HL-60/S4 treated with retinoic acid at 250 ng/mL for 4 days and 3 days (cell line): ENCODE results near the gene IP6K3.

Experiments used
- in situ Hi-C: fragments of 300-500 bp; cut with MboI; formaldehyde crosslinking; loops from 2 replicates; pipeline ENCODE4 v1.7.0; 2022; ENCODE audit warnings: low sequenced_read_pairs

Gene IP6K3

GRCh38 chr6:33744001-33744848 lies 2.5 kb downstream of the IP6K3 start:
- in situ Hi-C loops, result no loop called here

DNA sequence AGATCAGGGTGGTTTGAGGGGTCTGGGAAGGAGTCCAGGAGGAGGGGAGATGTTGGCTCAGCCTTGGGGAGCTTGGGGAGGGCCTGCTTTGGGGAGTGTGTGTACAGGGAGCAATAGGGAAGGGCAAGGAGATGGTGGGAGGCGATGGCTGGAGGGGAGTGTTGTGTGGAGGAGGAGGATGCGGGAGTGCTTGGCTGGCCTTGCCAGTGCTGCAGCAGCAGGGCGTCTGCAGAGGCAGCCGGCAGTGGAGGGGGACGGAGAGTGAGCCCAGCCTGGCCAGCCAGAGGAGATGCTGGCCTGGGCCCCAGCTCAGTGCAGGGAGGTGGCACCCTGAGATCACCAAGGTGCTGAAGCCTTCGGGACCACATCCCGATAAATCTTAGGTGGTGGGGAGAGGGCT lies 3.9 kb downstream of the IP6K3 start:
- in situ Hi-C loops, result no loop called here

- in situ Hi-C loops, result no loop called here
Measured at GRCh38 chr6:33742092-33742491, 4.6 kb downstream of the IP6K3 start.

- in situ Hi-C loops, result no loop called here
Measured at GRCh38 chr6:33740794-33741193, 5.9 kb downstream of the IP6K3 start.

DNA sequence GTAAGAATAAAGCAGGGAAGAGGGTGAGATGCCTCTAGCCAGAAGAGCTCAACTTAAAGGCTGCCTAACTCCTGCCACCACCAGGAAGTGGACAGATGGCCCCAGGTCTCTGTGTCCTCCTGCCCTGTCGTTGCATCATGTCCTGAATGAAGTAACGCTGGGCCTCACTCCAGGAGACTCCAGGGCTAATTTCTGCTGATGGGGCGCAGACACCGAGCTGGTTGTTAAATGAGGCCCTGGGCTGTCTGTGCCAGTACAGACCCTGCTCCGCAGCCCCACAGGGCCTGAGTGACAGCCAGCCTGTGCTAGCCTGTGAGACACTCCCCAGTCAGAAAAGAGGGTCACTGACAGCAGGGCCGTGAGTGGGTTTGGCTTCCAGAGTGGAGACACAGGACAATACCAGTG lies 6.5 kb downstream of the IP6K3 start:
- in situ Hi-C loops, result no loop called here

DNA sequence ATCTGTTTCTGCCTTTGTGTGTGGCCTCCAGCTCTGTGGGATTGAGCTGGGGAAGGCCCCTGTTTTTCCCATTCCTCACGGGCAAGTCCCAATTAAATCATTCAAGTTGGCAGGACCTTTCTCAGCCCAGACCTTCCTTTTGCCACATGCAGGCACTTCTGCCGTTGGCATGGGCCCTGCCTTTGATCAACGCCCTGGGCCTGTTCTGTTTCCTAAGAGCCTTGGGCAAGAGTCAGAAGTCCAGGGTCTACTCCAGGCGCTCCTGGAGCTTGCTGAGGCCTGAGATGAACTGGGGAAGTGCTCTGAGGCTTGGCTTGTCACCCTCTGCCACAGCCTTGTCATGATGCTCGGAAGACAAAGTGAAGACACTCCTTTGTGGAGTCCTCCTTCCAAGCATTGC lies 7.1 kb downstream of the IP6K3 start:
- in situ Hi-C loops, result no loop called here

DNA sequence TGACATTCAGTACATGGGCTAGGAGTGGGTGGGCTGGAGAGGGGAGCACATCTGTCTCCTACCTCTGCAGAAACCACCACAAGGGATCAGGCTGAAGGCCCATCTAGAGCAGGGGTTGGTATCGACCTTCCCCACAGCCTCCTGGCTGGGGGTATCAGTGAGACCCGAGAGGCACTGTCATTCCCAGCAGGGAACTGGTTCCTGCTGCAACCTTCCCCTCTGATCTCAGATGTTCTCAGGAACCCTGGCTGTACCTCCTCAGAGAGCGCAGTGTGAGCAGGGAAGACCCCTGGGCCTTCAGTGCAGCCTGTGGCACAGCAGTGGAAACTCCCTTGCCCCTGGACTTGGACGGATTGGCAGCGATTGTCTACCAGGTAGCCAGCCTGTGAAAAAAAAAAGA lies 7.8 kb downstream of the IP6K3 start:
- in situ Hi-C loops, result no loop called here

DNA sequence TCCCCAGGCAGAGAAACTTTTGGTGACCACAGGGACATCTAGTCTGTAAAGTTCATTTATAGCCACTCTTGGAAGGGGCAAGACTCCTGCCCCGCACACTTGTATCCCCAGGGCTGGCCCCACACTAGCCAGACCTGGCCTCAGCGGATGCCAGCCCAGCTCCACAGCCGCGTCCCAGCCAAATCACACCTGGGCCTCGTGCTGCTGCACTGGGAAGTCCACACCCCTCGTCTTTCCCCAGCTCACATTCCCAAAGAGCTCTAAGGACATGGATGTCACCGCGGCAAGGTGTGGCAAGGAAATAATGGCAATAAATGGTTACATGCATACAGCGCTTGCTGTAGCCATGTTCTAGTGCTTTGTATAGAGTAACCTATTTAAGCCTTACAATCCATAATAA lies 8.6 kb downstream of the IP6K3 start:
- in situ Hi-C loops, result no loop called here

DNA sequence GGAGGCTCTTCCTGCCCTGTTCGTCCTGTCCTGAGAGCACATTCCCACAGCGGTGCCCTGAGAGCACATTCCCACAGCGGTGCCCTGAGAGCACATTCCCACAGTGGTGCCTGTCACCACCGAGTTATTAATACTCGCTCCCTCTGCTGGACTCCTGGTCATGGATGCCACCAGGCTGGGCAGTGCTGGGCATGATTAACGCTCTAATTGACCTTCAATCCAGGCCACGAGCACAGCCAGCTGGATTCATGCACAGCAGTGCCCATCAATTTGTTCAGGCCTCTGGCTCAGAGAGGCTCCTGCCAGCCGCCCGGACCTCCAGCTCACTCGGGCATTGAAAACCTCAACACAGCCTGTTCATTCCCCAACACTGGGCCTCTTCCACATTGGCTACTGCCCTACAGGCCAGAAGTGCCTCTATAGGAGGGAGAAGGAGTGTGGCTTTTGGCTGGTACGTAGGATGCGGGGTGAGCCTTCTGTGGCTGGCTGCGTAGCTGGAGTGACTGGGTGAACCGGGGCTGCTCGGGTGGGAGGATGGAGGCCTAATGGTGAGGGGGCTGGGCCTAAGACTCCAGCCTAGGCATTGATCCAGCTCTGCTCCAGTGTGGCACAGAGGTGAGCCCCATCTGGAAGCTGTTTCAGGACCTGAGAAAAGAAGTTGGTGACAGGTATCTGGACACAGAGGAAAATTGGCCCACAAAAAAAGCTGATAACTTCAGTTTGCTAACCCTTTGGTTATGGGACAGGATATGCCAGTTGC lies 9.3 kb downstream of the IP6K3 start:
- in situ Hi-C loops, result no loop called here

DNA sequence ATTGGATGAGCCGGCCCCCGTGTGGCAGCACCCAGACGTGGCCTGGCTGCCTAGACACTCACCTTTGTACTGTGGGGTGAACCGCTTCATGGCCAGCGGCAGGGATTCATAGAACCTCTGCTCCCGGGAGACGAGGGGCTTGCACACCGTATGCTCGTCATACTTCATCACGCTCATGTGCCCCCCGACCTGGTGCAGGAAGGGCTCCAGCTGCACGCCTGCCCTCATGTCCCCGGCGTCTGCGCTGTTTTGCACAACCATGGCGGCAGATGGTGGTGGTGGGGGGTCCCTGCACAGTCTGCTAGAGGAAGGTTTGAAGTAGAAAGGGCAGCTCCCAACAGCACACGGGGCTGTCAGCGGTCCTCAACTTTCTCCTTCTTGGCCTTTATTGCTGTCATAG lies 11.5 kb downstream of the IP6K3 start:
- in situ Hi-C loops, result no loop called here

- in situ Hi-C loops, result no loop called here
Measured at GRCh38 chr6:33733709-33734007, 13.0 kb downstream of the IP6K3 start.

DNA sequence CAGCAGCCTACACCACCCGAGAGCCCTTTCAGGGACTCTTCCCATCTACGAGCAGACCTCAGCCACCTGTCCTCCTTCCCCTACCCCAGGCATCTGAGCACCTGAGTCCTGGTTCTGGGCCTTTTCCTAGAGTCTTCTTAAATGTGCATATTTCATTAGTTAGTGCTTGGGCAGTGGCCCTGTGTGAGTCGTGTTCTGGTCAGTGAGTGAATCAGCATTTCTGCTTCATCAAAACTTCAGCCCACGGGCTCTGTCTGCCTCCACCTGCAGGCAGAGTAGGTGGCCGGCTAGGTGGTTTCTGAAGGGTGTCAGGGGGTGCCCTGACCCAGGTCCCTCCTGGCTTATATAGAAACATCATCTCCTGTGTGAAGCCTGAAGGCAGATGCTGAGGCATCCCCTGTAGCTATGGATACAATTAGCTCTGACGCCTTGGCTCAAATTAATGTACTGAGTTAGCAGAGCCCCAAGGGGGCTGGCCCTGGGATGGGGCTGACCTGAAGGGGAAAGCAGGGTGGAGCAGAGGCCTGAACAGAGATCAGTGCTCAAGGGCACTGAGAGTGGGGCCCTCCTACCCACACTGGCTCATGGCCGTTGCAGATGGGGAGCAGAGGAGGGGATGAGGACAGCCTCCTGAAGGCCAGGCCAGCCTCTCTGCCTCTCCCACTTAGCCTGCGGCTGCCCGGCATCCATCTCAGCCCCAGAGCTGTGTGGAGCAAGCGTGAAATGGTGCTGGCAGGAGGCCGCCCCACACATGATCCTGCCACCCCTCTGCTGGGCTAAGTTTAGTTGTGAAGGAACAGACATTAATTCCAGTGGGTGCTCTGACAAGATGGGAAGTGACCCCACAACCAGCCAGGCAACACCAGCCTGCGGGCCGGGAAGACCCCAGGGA lies 13.6 kb downstream of the IP6K3 start:
- in situ Hi-C loops, result no loop called here

DNA sequence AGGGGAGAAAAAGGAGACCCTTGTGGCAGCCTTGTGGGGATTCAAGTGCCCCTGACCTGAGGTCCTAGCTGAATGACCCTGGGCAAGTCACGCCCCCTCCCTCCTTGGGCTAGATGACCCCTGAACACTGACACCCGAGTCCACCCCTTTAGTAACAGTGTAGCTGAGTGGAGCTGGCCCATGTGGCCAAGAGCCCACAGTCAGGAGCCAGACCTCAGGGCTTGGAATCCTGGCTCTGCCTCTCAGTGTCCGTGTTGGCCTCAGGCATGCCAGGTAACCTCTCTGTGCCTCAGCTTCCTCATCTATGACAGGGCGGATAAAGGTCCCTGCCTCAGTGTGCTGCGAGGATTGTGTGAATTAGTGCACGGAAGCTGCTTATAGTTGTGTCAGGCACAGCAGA lies 14.3 kb downstream of the IP6K3 start:
- in situ Hi-C loops, result no loop called here

DNA sequence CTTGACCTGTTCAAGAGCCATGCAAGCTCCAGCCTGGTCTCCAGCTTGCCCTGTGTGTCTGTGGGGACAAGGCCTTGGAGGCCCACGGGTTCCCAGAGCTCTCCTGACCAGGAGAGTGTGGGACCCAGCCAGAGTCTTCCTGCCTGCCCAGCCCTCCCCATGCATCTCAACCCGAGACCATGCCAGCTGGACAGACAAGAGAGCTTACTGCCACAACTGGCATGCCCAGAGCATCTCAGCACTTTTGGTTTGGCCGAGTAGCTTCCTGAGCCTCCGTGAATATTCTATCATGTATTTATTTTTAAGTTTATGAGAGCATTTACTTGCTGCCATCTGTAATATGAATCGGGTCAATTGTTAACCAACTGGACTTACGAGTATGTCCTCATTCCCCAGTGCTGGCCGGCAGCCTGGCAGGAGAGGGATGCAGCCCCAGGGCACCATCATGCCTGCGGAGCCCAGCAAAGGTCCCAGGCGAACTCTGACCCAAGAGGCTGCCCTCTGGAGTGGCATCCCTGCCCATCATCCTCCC lies 14.9 kb downstream of the IP6K3 start:
- in situ Hi-C loops, result no loop called here

DNA sequence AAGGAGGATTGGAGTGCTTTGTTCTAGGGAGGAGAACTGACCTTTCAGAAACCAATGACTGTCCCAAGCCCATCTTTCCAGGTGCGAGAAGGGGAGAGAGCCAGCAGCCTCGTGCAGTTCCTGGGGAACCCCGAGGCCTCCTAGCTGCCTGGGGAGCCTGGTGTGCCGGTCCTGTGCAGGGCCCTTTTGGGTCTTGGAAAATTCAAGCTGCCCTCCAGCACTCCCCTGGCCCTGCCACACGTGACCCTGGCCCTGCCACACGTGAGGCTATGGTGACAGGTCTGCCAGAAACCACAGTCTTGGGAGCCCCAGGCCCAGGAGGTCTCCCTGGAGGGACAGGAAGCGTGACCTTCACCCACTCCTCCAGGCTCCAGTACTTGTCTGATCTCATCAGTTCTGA lies 15.7 kb downstream of the IP6K3 start:
- in situ Hi-C loops, result no loop called here

DNA sequence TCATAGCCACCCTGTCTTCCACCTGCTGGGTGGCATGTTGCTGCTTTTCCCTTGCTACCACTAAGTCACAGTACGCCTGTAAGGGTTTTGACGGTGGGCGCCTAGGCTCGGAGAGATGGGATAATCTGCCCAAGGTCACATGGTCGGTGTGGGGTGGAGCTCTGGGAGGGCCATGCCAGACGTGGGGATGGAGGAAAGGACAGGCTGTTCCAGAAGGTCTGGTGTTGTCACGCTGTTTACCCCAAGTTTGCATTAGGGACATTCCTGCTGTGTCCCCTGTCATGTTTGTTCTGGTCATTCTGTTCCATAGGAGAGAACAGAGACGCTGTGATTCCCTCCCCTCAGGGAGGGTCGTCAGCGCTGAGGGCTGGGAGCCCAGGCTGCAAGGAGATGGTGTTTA lies 16.1 kb downstream of the IP6K3 start:
- in situ Hi-C loops, result no loop called here

DNA sequence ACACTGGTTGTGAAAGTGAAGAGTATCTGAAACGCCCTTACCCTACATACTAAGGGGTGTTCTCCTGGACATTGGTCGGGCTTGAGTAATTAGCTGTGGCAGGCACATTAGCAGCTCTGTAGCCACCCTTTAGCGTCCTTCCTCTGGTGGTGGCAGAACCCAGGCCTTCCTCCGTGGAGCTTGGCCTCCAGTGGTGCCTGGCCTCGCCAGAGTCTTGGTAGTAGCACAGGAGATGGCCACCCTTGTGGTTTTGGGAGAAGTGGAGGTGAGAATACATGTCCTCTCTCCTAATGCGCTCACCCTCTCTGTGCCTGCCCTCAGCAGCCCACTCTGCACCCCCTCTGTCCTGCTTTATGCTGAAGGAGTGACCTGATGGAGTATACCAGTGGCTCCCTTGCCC lies 17.6 kb downstream of the IP6K3 start:
- in situ Hi-C loops, result no loop called here

GRCh38 chr6:33728438-33728837 lies 18.3 kb downstream of the IP6K3 start:
- in situ Hi-C loops, result no loop called here

GRCh38 chr6:33727932-33728331 lies 18.8 kb downstream of the IP6K3 start:
- in situ Hi-C loops, result no loop called here

- in situ Hi-C loops, result no loop called here
Measured at GRCh38 chr6:33727126-33727525, 19.6 kb downstream of the IP6K3 start.

- in situ Hi-C loops, result no loop called here
Measured at GRCh38 chr6:33726696-33727095, 20.0 kb downstream of the IP6K3 start.
